GM19238 (cell line): ENCODE data around the gene TMED10.

Experiments
- DNase-seq: peaks from one replicate; pipeline ENCODE4 v3.0.0; 2011; ENCODE audit warnings: low spot score; ENCODE audit not compliant: insufficient read length

TMED10 gene

GRCh38 chr14:75088566-75089373 is 87.6 kb downstream of the TMED10 start:
- no peak for DNase-seq

- no peak for DNase-seq
These were observed 88.3 kb downstream of the TMED10 start for GRCh38 chr14:75088153-75088552.

- no peak for DNase-seq
These were observed 91.9 kb downstream of the TMED10 start for GRCh38 chr14:75084513-75084912.

- no peak for DNase-seq
These were observed 93.1 kb downstream of the TMED10 start for GRCh38 chr14:75083271-75083670.

GRCh38 chr14:75081660-75082229 is 94.7 kb downstream of the TMED10 start:
- DNase-seq, result no peak
